Esophagus squamous epithelium (tissue), 4 donors: ENCODE measurements around the gene OBSCN.

Source experiments
- CTCF ChIP-seq, 6 experiments: fragments of 450-650 bp in 4 of 6; fragments of 200-600 bp in 2 of 6; sonication (generic) in 2 of 6; IDR thresholded peaks; one replicate each; pipeline ENCODE4 v1.5.1; 2016 to 2019; ENCODE audit warnings: antibody characterized with exemption in 6 of 6, mild to moderate bottlenecking in 4 of 6, moderate library complexity in 4 of 6
- POLR2A ChIP-seq, 4 donors: fragments of 450-650 bp; IDR thresholded peaks; one replicate each; pipeline ENCODE4 v1.6.1; 2017; ENCODE audit warnings: antibody characterized with exemption in 4 of 4, mild to moderate bottlenecking in 4 of 4, moderate library complexity in 3 of 4

- TF ChIP-seq POLR2A (IDR thresholded peaks at IDR 0.05): no peak
- no peak for TF ChIP-seq CTCF (IDR thresholded peaks at IDR 0.05)
These were observed 47.6 kb upstream of the OBSCN start for GRCh38 chr1:228160201-228160761.
